Motor neuron (in vitro differentiated cells): ENCODE measurements around the gene ANKHD1. TPM values are rescaled to one million over a fixed set of nuclear protein-coding genes. Genes with fewer than 3 reads are reported as not detected.
A peak's percentile ranks its signal among the peaks of the same experiment; 100 is the strongest.

Experiments used
- ATAC-seq, 8 experiments: fragments of 200-7000 bp; cut with Tn5 transposase; replicated peaks in 6 of 8; 2 replicates each; pipeline ENCODE4 v1.8.0; 2021; ENCODE audit warnings: mild to moderate bottlenecking in 8 of 8, moderate library complexity in 8 of 8
- H3K27ac ChIP-seq, 2 donors: fragments of 250-450 bp; sonication (Bioruptor Pico); 2 replicates each; pipeline ENCODE4 v1.9.0; 2021; ENCODE audit warnings: antibody characterized with exemption in 2 of 2, mild to moderate bottlenecking in 2 of 2, moderate library complexity in 1 of 2
- H3K4me1 ChIP-seq, 2 donors: fragments of 250-450 bp; sonication (Bioruptor Pico); replicated peaks in 1 of 2; 2 replicates each; pipeline ENCODE4 v1.6.1; 2021; ENCODE audit warnings: antibody characterized with exemption in 2 of 2, mild to moderate bottlenecking in 2 of 2, moderate library complexity in 1 of 2
- H3K4me3 ChIP-seq, 5 donors: fragments of 250-450 bp; sonication (Bioruptor Pico); 2 replicates each; pipeline ENCODE4 v1.9.0; 2021; ENCODE audit warnings: antibody characterized with exemption in 5 of 5, mild to moderate bottlenecking in 5 of 5, moderate library complexity in 4 of 5
- WGBS, 10 experiments: fragments of 450-650 bp; shearing (Covaris generic); methylation state at CpG; one replicate each; pipeline ENCODE4 v1.0.0; 2022; 5-methylcytosine and 5-hydroxymethylcytosine counted together
- in situ Hi-C, 9 experiments: fragments of 400-800 bp; cut with MboI; loops; one replicate each; pipeline ENCODE4 v1.15.0; 2021; ENCODE audit warnings: low sequenced_read_pairs in 9 of 9, low pct_unique_long_range_greater_than_20kb in 2 of 9; ENCODE audit not compliant: unreplicated experiment in 9 of 9
- total RNA-seq, 8 experiments: library from RNA; unstranded; fragments of 300-600 nt; gene quantifications; 2 replicates each; pipeline versions ENCODE4 v1.2.3 to v1.2.4, GENCODE V29; 2022

The ANKHD1 gene
- total RNA-seq, 8 experiments from 2014 or later: 37.0 to 110 (median 62.8) TPM

GRCh38 chr5:140381972-140382371 lies 19.7 kb upstream of the ANKHD1 start:
- no peak overlapping the region for H3K4me3 ChIP-seq
- in situ Hi-C loops: loop anchor here in 1 of 9 experiments (25.0 kb wide), 1 partner anchor 255 kb away; the partner anchor contains the start of genes CD14, IK, NDUFA2 and TMCO6
- WGBS, 10 experiments: 60 to 100% (median 100%) methylated on average over 1 of the region's 1 CpG; no CpG with 5 or more reads in 5 of the 10 experiments
- no peaks in the 10 kb centered on the region for H3K4me1 ChIP-seq
- no peak for ATAC-seq
- no peak overlapping the region for H3K27ac ChIP-seq

- H3K27ac ChIP-seq: no peak overlapping the region
- H3K4me3 ChIP-seq: no peak overlapping the region
- ATAC-seq: no peak
- in situ Hi-C loops: loop anchor here in 1 of 9 experiments (25.0 kb wide), 1 partner anchor 254 kb away; the partner anchor contains the start of genes CD14, IK, NDUFA2 and TMCO6
- H3K4me1 ChIP-seq: no peaks in the 10 kb centered on the region
Observed at GRCh38 chr5:140382866-140383265, 18.8 kb upstream of the ANKHD1 start.

GRCh38 chr5:140383300-140383699 lies 18.3 kb upstream of the ANKHD1 start:
- no peak for ATAC-seq
- WGBS, 10 experiments: 80 to 100% (median 100%) methylated on average over 1 to 2 of the region's 2 CpGs; no CpG with 5 or more reads in 3 of the 10 experiments
- in situ Hi-C loops: loop anchor here in 1 of 9 experiments (25.0 kb wide), 1 partner anchor 254 kb away; the partner anchor contains the start of genes CD14, IK, NDUFA2 and TMCO6
- H3K27ac ChIP-seq: no peak overlapping the region
- H3K4me3 ChIP-seq: no peak overlapping the region
- H3K4me1 ChIP-seq: no peaks in the 10 kb centered on the region

GRCh38 chr5:140388052-140388451 lies 13.6 kb upstream of the ANKHD1 start:
- no peak overlapping the region for H3K27ac ChIP-seq
- H3K4me1 ChIP-seq: no peaks in the 10 kb centered on the region
- no peak overlapping the region for H3K4me3 ChIP-seq
- 38 to 100% (median 92%) methylated on average over 1 to 2 of the region's 2 CpGs; no CpG with 5 or more reads in 3 of the 10 experiments for WGBS, 10 experiments
- in situ Hi-C loops: loop anchor here in 1 of 9 experiments (25.0 kb wide), 1 partner anchor 249 kb away; the partner anchor contains the start of genes CD14, IK, NDUFA2 and TMCO6
- ATAC-seq: no peak

GRCh38 chr5:140391312-140391711 lies 10.3 kb upstream of the ANKHD1 start:
- WGBS, 10 experiments: 0 to 80% (median 17%) methylated on average over 1 of the region's 1 CpG; no CpG with 5 or more reads in 5 of the 10 experiments
- Histone ChIP-seq H3K4me1 (no peaks in the 10 kb centered on the region), H3K4me3 (no peak overlapping the region), H3K27ac (no peak overlapping the region)
- in situ Hi-C loops: loop anchor here in 1 of 9 experiments (25.0 kb wide), 1 partner anchor 246 kb away; the partner anchor contains the start of genes CD14, IK, NDUFA2 and TMCO6
- ATAC-seq: peak in 3 of 8 experiments; percentile 78 to 96 (median 95)

GRCh38 chr5:140391732-140392131 lies 9.9 kb upstream of the ANKHD1 start:
- Histone ChIP-seq H3K4me1 (no peaks in the 10 kb centered on the region), H3K27ac (no peak overlapping the region), H3K4me3 (no peak overlapping the region)
- in situ Hi-C loops: loop anchor here in 1 of 9 experiments (25.0 kb wide), 1 partner anchor 246 kb away; the partner anchor contains the start of genes CD14, IK, NDUFA2 and TMCO6
- ATAC-seq: peak in 2 of 8 experiments; percentile 31 to 33
- 67 to 100% (median 86%) methylated on average over 1 of the region's 1 CpG; no CpG with 5 or more reads in 5 of the 10 experiments for WGBS, 10 experiments

- Histone ChIP-seq H3K27ac (no peak overlapping the region), H3K4me1 (no peaks in the 10 kb centered on the region), H3K4me3 (no peak overlapping the region)
- in situ Hi-C loops: loop anchor here in 1 of 9 experiments (25.0 kb wide), 1 partner anchor 244 kb away; the partner anchor contains the start of genes CD14, IK, NDUFA2 and TMCO6
- 86 to 100% (median 100%) methylated on average over 1 of the region's 2 CpGs; no CpG with 5 or more reads in 7 of the 10 experiments for WGBS, 10 experiments
- ATAC-seq: no peak
Observed at GRCh38 chr5:140393738-140394137, 7.9 kb upstream of the ANKHD1 start.

GRCh38 chr5:140398379-140398811 lies 3.2 kb upstream of the ANKHD1 start:
- in situ Hi-C loops: loop anchor here in 1 of 9 experiments (25.0 kb wide), 1 partner anchor 239 kb away; the partner anchor contains the start of genes CD14, IK, NDUFA2 and TMCO6
- Histone ChIP-seq H3K4me1 (peaks cover 8 to 11% of the 10 kb centered on the region in 2 donors), H3K4me3 (no peak overlapping the region), H3K27ac (no peak overlapping the region)
- ATAC-seq: no peak

- Histone ChIP-seq H3K27ac (peak overlapping the region; percentile 86 to 93), H3K4me1 (peaks cover 11 to 13% of the 10 kb centered on the region in 2 donors), H3K4me3 (peak overlapping the region; percentile 69 to 96 (median 81))
- WGBS, 10 experiments: 0 to 42% (median 20%) methylated on average over 1 to 13 of the region's 25 CpGs; no CpG with 5 or more reads in 1 of the 10 experiments
- no peak for ATAC-seq
- in situ Hi-C loops: loop anchor here in 1 of 9 experiments (25.0 kb wide), 1 partner anchor 237 kb away; the partner anchor contains the start of genes CD14, IK, NDUFA2 and TMCO6
Observed at GRCh38 chr5:140399979-140400729, 1.5 kb upstream of the ANKHD1 start.

GRCh38 chr5:140400730-140401361 lies 787 bp upstream of the ANKHD1 start:
- WGBS, 10 experiments: 0 to 14% (median 0%) methylated on average over 1 to 11 of the region's 54 CpGs; no CpG with 5 or more reads in 4 of the 10 experiments
- peak; percentile 75 to 84 (median 82) for ATAC-seq
- peak overlapping the region; percentile 69 to 96 (median 81) for H3K4me3 ChIP-seq
- in situ Hi-C loops: no loop called here
- peak overlapping the region; percentile 86 to 93 for H3K27ac ChIP-seq
- peaks cover 11 to 13% of the 10 kb centered on the region in 2 donors for H3K4me1 ChIP-seq

GRCh38 chr5:140402258-140403074 lies 833 bp downstream of the ANKHD1 start:
- peak overlapping the region; percentile 78 to 85 (median 83) for H3K4me3 ChIP-seq
- H3K27ac ChIP-seq: peak overlapping the region; percentile 79 to 86
- ATAC-seq: peak in 1 of 8 experiments; percentile 0
- in situ Hi-C loops: no loop called here
- WGBS, 10 experiments: 0 to 67% (median 16%) methylated on average over 3 to 11 of the region's 36 CpGs
- H3K4me1 ChIP-seq: peaks cover 11 to 13% of the 10 kb centered on the region in 2 donors

GRCh38 chr5:140403613-140404012 lies 2.0 kb downstream of the ANKHD1 start:
- 50 to 96% (median 65%) methylated on average over 2 to 5 of the region's 5 CpGs; no CpG with 5 or more reads in 2 of the 10 experiments for WGBS, 10 experiments
- Histone ChIP-seq H3K4me3 (peak overlapping the region in 3 of 5 donors; percentile 83 to 85 (median 84)), H3K27ac (no peak overlapping the region), H3K4me1 (peaks cover 11 to 13% of the 10 kb centered on the region in 2 donors)
- in situ Hi-C loops: no loop called here
- no peak for ATAC-seq
